C4-2B (cell line): ENCODE results near the gene SLC39A9.

Source experiments
- CTCF ChIP-seq: fragments of 450-650 bp; conservative IDR thresholded peaks from 2 replicates; pipeline ENCODE4 v1.5.1; 2017; ENCODE audit warnings: mild to moderate bottlenecking
- ZFX ChIP-seq: fragments of 450-650 bp; IDR thresholded peaks from 2 replicates; pipeline ENCODE4 v1.6.1; 2017

- no peak for TF ChIP-seq CTCF
- no peak for TF ChIP-seq ZFX
Measured at GRCh38 chr14:69504775-69505174, 106.3 kb downstream of the SLC39A9 start.
